Activated CD8-positive, alpha-beta T cell treated with anti-CD3 and anti-CD28 coated beads for 36 hours (primary cell): ENCODE data around the gene EFCAB7. TPM values are rescaled to one million over a fixed set of nuclear protein-coding genes. Genes with fewer than 3 reads are reported as not detected.

Experiments
- ATAC-seq: fragments of 200-7000 bp; cut with Tn5 transposase; one replicate; pipeline ENCODE4 v1.10.0; 2021; ENCODE audit warnings: mild to moderate bottlenecking, moderate library complexity
- CTCF ChIA-PET: fragments of 350-600 bp; sonication (Branson Sonifier 250); formaldehyde crosslinking; loops from one replicate; lab custom pipeline; 2021; ENCODE audit warnings: antibody characterized with exemption; lab: Charles Lee
- POLR2A ChIA-PET: fragments of 350-600 bp; sonication (Branson Sonifier 250); formaldehyde crosslinking; loops from one replicate; lab custom pipeline; 2021; ENCODE audit warnings: antibody characterized with exemption; lab: Charles Lee
- DNase-seq: peaks from one replicate; pipeline ENCODE4 v3.0.0-alpha.2; 2020
- H3K27ac Mint-ChIP-seq: one replicate; pipeline ENCODE4 v1.8.0; 2021; ENCODE audit warnings: mild to moderate bottlenecking, mixed read lengths
- H3K27me3 Mint-ChIP-seq: one replicate; pipeline ENCODE4 v1.8.0; 2021; ENCODE audit warnings: mixed read lengths
- H3K36me3 Mint-ChIP-seq: one replicate; pipeline ENCODE4 v1.8.0; 2021; ENCODE audit warnings: low read depth, mixed read lengths
- H3K4me1 Mint-ChIP-seq: one replicate; pipeline ENCODE4 v1.8.0; 2021; ENCODE audit warnings: low read depth, mixed read lengths
- H3K4me3 Mint-ChIP-seq: one replicate; pipeline ENCODE4 v1.8.0; 2021; ENCODE audit warnings: mild to moderate bottlenecking, moderate library complexity, mixed read lengths
- H3K9me3 Mint-ChIP-seq: one replicate; pipeline ENCODE4 v1.8.0; 2021; ENCODE audit warnings: mixed read lengths
- CTCF ChIP-seq: fragments of 200-600 bp; IDR thresholded peaks from one replicate; pipeline ENCODE4 v1.8.0; 2022; ENCODE audit warnings: antibody characterized with exemption, mild to moderate bottlenecking
- intact Hi-C: fragments of 100-400 bp; cut with micrococcal nuclease; formaldehyde crosslinking; loops from one replicate; pipeline ENCODE4 v1.10.0; 2022
- total RNA-seq, 2 experiments: library from RNA; stranded (reverse); gene quantifications; one replicate each; pipeline ENCODE4 v1.2.3, GENCODE V29; 2021

The EFCAB7 gene
- total RNA-seq, 2 experiments from 2014 or later: 6.1 to 6.8 TPM

DNA sequence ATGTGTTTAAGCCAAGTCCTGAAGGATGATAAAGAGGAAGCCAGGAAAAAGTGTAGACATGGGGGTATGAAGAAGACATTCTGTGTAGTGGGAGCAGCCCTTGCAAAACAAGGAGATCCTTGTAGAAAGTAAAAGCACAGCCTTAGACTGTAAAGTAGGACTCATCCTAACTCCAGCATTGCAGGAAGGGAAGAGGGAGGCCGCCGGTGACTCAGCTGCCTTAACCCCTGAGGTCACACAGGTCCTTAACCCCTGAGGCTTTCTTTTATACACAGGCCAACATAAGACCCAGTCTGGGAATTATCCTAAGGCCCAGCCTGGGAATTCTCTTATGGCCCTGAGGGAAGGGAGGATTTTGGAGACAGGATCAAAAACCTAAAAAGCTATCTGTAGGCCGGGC, 87.9 kb downstream of the EFCAB7 start:
- TF ChIP-seq CTCF: no peak
- Mint-ChIP-seq H3K4me3 (no peak overlapping the region), H3K27me3 (no peaks in the 10 kb centered on the region), H3K9me3 (no peaks in the 10 kb centered on the region), H3K36me3 (no peaks in the 10 kb centered on the region), H3K4me1 (peaks cover 6% of the 10 kb centered on the region), H3K27ac (no peak overlapping the region)
- intact Hi-C loops: no loop called here
- DNase-seq (no peak), ATAC-seq (no peak)
- CTCF ChIA-PET: interaction anchor here (0.6 to 1.6 kb wide), 2 partner anchors 446 to 635 kb away, joined by 3 to 5 read pairs; no protein-coding TSS in a partner anchor
- POLR2A ChIA-PET: no interaction called here

DNA sequence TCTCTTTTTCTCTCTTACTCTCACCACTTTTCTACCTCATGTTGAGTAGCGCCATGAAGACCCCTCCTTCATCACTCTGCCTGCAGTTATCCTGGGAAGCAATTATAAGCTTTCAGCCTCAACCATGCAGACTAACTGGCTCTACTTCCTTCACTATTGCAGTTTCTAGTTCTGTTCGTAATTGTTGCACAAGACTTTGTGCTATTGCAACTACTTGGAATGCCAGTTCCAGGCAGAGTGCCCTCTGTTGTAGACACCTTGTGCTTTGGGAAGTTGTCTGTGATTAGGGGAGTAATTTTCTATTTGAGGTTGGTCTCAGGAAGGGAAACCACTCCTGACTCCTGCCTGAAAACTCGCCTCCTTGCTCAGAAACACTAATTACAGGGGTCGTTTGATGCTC, 89.2 kb downstream of the EFCAB7 start:
- no peak for TF ChIP-seq CTCF
- ATAC-seq (no peak), DNase-seq (no peak)
- H3K9me3 Mint-ChIP-seq: no peaks in the 10 kb centered on the region
- no peaks in the 10 kb centered on the region for H3K27me3 Mint-ChIP-seq
- CTCF ChIA-PET: interaction anchor here (1.6 kb wide), 1 partner anchor 525 kb away, joined by 4 read pairs; no protein-coding TSS in a partner anchor
- POLR2A ChIA-PET: no interaction called here
- no peak overlapping the region for H3K4me3 Mint-ChIP-seq
- no peaks in the 10 kb centered on the region for H3K36me3 Mint-ChIP-seq
- H3K4me1 Mint-ChIP-seq: peaks cover 6% of the 10 kb centered on the region
- intact Hi-C loops: no loop called here
- no peak overlapping the region for H3K27ac Mint-ChIP-seq

GRCh38 chr1:63612971-63613370, 89.6 kb downstream of the EFCAB7 start:
- ChIA-PET POLR2A (no interaction called here), CTCF (interaction anchor here (1.6 kb wide), 1 partner anchor 525 kb away, joined by 4 read pairs; no protein-coding TSS in a partner anchor)
- no peaks in the 10 kb centered on the region for H3K36me3 Mint-ChIP-seq
- intact Hi-C loops: no loop called here
- no peak for DNase-seq
- no peak overlapping the region for H3K4me3 Mint-ChIP-seq
- no peak overlapping the region for H3K27ac Mint-ChIP-seq
- no peaks in the 10 kb centered on the region for H3K27me3 Mint-ChIP-seq
- no peaks in the 10 kb centered on the region for H3K9me3 Mint-ChIP-seq
- H3K4me1 Mint-ChIP-seq: peaks cover 6% of the 10 kb centered on the region
- TF ChIP-seq CTCF: no peak
- ATAC-seq: no peak

GRCh38 chr1:63615768-63616420, 92.6 kb downstream of the EFCAB7 start:
- Mint-ChIP-seq H3K27me3 (no peaks in the 10 kb centered on the region), H3K9me3 (no peaks in the 10 kb centered on the region), H3K36me3 (no peaks in the 10 kb centered on the region), H3K4me1 (no peaks in the 10 kb centered on the region), H3K27ac (no peak overlapping the region), H3K4me3 (no peak overlapping the region)
- POLR2A ChIA-PET: no interaction called here
- CTCF ChIA-PET: interaction anchor here (0.8 to 2.0 kb wide), 8 partner anchors 9 to 629 kb away, joined by 3 to 19 read pairs (median 4); no protein-coding TSS in a partner anchor
- ATAC-seq (peak; percentile 69), DNase-seq (peak; percentile 68)
- intact Hi-C loops: loop anchor here (2.0 to 5.0 kb wide), 2 partner anchors 521 to 631 kb away; no protein-coding TSS in a partner anchor
- TF ChIP-seq CTCF: peak; percentile 84

GRCh38 chr1:63617450-63617849, 94.1 kb downstream of the EFCAB7 start:
- ChIA-PET POLR2A (no interaction called here), CTCF (interaction anchor here (0.8 to 2.0 kb wide), 9 partner anchors 11 to 629 kb away, joined by 3 to 19 read pairs (median 4); no protein-coding TSS in a partner anchor)
- no peaks in the 10 kb centered on the region for H3K36me3 Mint-ChIP-seq
- H3K27me3 Mint-ChIP-seq: no peaks in the 10 kb centered on the region
- H3K9me3 Mint-ChIP-seq: no peaks in the 10 kb centered on the region
- intact Hi-C loops: loop anchor here (2.0 to 5.0 kb wide), 2 partner anchors 519 to 630 kb away; no protein-coding TSS in a partner anchor
- no peak overlapping the region for H3K27ac Mint-ChIP-seq
- no peak for DNase-seq
- H3K4me1 Mint-ChIP-seq: no peaks in the 10 kb centered on the region
- no peak for ATAC-seq
- no peak for TF ChIP-seq CTCF
- H3K4me3 Mint-ChIP-seq: no peak overlapping the region
